SK-N-MC (cell line): ENCODE data around the gene RIOK2.

Experiments
- EZH2 ChIP-seq: fragments of 200-600 bp; sonication (generic); IDR thresholded peaks from one replicate; pipeline ENCODE4 v1.6.1; 2017; ENCODE audit warnings: antibody characterized with exemption
- POLR2AphosphoS5 ChIP-seq: IDR thresholded peaks from 2 replicates; pipeline ENCODE4 v1.6.1; 2012; ENCODE audit warnings: mild to moderate bottlenecking, low read depth, low read length, borderline replicate concordance

DNA sequence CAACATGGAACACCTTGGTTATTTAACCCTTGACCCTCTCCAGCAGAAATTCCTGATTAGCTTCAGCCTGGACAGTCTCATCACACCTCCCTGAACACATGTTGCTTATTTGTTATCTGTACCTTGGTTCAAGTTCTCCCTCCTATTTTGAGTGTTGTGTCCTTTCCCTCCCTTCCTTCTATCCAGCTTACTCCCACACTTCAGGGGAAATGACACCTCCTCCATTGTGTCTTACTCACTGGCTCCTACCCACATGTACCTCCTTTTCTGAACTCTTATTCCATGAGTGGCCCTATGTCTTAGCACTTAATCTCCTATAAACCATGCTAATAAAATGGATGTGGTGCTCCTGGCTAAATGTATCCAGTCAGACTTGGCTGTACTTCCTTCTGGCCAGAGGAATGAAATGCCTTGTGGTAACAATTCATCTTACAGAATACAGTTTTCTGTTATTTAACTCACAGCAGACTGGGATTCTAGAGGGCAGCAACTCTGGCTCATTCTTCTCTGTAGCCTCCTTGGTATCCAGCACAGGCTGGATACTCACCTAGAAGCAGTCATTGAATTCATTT is 51.8 kb downstream of the RIOK2 start:
- TF ChIP-seq POLR2AphosphoS5: no peak
- TF ChIP-seq EZH2: no peak
